ENCODE data around the gene TNK1. TPM values are rescaled to one million over a fixed set of nuclear protein-coding genes. Genes with fewer than 3 reads are reported as not detected.

TNK1 gene
- total and polyA plus RNA-seq, 8 donors, result 4.9 to 13.8 (median 6.6) TPM

DNA sequence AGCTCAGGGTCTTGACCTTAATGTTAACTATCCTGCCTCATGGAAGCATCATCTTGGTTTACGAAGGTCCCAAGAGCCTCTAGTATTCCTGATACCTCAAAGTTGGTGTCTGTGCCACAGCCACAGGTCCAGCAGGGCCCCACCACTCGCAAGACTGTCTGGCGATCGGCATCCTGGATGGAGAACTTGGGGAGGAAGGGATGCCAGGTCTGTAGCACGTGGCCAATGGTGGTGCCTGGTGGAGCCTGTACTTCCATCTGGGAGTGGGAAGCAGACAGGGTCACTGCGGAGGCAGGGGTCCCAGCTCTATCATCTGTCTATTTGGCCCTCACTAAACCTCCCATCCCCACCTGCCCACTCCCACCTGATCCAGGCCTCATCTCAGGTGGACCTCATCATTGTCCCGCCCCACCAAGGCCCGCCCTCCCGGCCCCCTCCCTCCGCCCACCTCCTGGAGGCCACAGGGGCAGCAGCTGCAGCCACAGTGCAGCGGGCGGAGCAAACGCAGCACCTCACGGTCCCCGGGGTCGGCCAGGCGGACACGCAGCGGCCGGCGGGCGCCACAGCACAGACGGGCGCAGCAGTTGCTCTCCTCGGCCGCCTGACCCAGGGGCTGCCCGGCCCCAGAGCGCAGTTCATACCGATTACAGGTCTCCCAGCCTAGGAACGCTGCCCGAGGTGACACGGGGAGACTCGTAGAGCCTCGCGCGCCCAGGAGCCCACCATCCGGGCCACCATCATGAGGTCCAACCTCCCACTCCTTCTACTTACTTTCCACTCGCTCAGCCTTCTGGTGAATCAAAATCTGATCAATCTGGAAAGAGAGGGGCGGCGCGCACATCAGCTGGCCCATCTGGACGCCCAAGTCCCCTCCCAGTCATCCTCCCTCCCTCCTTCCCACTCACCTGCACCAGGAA is 12.1 kb downstream of the TNK1 start:
- ATAC-seq, result no peak
- peak overlapping the region in 2 of 4 donors; percentile 63 to 69 for H3K4me3 ChIP-seq
- no peaks in the 10 kb centered on the region for H3K27me3 ChIP-seq
- peaks cover 0 to 10% (median 0%) of the 10 kb centered on the region in 3 donors for H3K36me3 ChIP-seq
- TF ChIP-seq, protein P1, sequence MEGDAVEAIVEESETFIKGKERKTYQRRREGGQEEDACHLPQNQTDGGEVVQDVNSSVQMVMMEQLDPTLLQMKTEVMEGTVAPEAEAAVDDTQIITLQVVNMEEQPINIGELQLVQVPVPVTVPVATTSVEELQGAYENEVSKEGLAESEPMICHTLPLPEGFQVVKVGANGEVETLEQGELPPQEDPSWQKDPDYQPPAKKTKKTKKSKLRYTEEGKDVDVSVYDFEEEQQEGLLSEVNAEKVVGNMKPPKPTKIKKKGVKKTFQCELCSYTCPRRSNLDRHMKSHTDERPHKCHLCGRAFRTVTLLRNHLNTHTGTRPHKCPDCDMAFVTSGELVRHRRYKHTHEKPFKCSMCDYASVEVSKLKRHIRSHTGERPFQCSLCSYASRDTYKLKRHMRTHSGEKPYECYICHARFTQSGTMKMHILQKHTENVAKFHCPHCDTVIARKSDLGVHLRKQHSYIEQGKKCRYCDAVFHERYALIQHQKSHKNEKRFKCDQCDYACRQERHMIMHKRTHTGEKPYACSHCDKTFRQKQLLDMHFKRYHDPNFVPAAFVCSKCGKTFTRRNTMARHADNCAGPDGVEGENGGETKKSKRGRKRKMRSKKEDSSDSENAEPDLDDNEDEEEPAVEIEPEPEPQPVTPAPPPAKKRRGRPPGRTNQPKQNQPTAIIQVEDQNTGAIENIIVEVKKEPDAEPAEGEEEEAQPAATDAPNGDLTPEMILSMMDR (IDR thresholded peaks at IDR 0.05), result no peak
- peak in 3 of 6 donors; percentile 19 to 77 (median 51) for DNase-seq
- peaks cover 0 to 9% (median 0%) of the 10 kb centered on the region in 3 donors for H3K4me1 ChIP-seq
- no peaks in the 10 kb centered on the region for H3K9me3 ChIP-seq
- 79 to 82% methylated on average over 41 to 42 of the region's 42 CpGs for WGBS, 2 donors
- intact Hi-C loops (cut with DNase I), result no loop called here
- FAIRE-seq, result no peak
- no peak overlapping the region for H3K27ac ChIP-seq

DNA sequence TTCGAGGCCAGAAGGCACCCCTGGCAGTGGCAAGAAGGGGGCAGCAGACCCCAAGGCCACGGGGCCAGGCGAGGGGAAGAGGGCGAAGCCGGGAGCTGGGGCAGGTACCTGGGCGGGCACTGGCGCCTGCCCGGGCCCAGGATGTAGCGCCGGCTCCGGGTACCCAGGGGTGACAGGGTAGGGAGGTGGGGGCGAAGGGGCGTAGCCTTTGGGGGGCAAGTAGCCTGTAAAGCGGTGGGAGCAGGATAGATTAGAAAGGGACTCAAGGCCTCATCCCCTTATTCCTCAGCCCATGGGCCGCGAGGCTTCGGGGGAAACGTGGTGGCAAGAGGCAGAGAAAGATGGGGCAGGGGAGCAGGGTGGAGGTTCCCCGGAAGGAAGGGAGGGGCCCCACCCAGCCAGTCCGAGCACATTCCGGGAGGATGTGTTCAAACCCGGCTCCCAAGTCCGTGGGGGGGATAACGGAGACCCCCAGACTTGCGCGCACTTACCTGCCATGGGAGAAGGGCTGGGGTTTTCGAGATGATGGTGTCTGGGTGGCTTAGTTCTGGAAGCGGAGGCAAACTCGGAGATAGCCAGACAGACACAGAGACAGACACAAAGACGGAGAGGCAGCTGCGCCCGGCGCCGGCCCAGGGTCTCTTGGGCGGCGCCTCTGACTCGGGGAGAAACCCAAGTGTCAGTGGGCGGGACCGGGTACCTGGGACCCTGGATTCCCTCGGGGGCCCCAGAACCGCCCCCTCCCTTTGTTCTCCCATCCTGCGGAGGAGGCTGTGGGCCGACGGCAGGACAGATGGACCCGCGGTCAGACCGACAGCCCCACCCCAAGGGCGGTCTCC is 12.9 kb downstream of the TNK1 start:
- Histone ChIP-seq H3K9me3 (no peaks in the 10 kb centered on the region), H3K4me1 (peaks cover 0 to 9% (median 0%) of the 10 kb centered on the region in 3 donors), H3K4me3 (peak overlapping the region; percentile 63 to 82 (median 71)), H3K36me3 (peaks cover 0 to 8% (median 0%) of the 10 kb centered on the region in 3 donors), H3K27ac (peak overlapping the region; percentile 85 to 94 (median 91)), H3K27me3 (no peaks in the 10 kb centered on the region)
- TF ChIP-seq, protein P1 (IDR thresholded peaks at IDR 0.05), result no peak
- ATAC-seq, result peak; percentile 10 to 41 (median 28)
- no peak for FAIRE-seq
- intact Hi-C loops (cut with DNase I), result no loop called here
- 10 to 11% methylated on average over 39 to 48 of the region's 48 CpGs for WGBS, 2 donors
- peak in 2 of 6 donors; percentile 51 to 75 for DNase-seq

DNA sequence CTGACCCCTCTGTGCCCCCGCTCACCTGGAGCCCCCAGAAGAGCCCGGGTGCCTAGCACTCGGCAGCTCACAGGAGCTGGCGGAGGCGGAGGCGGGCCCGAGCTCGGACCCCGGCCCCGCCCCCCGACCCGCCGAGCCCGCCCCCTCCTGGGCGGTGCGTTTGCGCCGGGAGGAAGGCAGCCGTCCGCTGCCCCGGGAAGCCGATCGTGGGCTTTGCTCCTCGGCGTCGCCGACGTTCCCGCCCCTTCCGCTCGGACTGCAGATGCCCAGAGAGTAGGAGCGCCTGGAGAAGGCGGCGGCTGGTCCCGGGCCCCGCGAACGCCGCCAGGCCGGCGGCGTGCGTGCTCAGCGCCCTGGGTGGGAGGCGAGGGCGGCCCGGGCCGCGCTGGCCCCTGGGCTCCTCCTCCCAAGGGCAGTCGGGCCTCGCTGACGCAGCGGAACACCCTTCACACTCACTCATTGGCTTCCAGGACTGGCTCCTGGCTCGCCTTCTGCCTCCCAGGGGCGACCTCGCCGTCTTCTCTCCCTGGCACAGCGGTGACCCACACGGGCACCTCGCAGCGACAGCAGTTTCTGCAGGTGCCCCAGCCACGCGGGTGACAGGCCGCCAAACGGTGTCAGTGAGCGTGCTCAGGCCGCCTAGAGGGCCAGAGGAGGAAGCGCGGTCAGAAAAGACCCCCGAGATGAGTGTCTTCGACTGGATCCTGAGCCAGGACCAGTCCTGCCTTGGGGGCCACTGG is 13.7 kb downstream of the TNK1 start, which contains the start of gene PLSCR3:
Gene PLSCR3 (minus strand): TSS at position 74 of the 740 bp plus-strand sequence. CDS start 415 bp downstream, outside the sequence.
- peaks cover 0 to 9% (median 0%) of the 10 kb centered on the region in 3 donors for H3K4me1 ChIP-seq
- TF ChIP-seq, protein P1 (IDR thresholded peaks at IDR 0.05), result peak in 1 of 4 donors; percentile 21
- ATAC-seq, result peak; percentile 92 to 97 (median 94)
- H3K27me3 ChIP-seq, result no peaks in the 10 kb centered on the region
- WGBS, 2 donors, result 0 to 1% methylated on average over 40 to 71 of the region's 71 CpGs
- no peaks in the 10 kb centered on the region for H3K9me3 ChIP-seq
- no peaks in the 10 kb centered on the region for H3K36me3 ChIP-seq
- peak; percentile 83 to 94 (median 90) for DNase-seq
- H3K27ac ChIP-seq, result peak within 1 kb of the TSS; percentile 85 to 94 (median 91)
- intact Hi-C loops (cut with DNase I), result no loop called here
- peak within 1 kb of the TSS; percentile 63 to 82 (median 71) for H3K4me3 ChIP-seq
- no peak for FAIRE-seq

DNA sequence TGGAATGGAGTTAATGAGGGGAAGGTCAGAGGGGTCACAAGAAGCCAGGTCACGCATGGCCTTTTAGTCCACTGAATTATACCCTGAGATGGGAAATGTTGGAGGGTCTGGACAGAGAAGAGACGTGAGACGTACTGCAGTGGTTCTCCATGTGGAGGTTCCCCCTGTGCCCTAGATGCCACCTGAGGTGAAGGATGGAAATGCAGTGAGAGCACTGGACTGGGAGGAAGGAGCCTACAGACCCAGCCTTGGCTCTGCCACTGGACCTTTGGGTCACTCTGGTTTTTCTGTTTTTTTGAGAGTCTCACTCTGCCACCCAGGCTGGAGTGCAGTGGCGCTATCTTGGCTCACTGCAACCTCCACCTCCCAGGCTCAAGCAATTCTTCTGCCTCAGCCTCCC is 15.3 kb downstream of the TNK1 start:
- Histone ChIP-seq H3K4me3 (no peak overlapping the region), H3K4me1 (peaks cover 0 to 9% (median 0%) of the 10 kb centered on the region in 3 donors), H3K36me3 (no peaks in the 10 kb centered on the region), H3K27ac (no peak overlapping the region), H3K27me3 (no peaks in the 10 kb centered on the region), H3K9me3 (no peaks in the 10 kb centered on the region)
- no peak for FAIRE-seq
- WGBS, 2 donors, result 93 to 95% methylated on average over 4 of the region's 4 CpGs
- peak in 1 of 6 donors; percentile 11 for DNase-seq
- TF ChIP-seq, protein P1 (IDR thresholded peaks at IDR 0.05), result no peak
- intact Hi-C loops (cut with DNase I), result no loop called here
- ATAC-seq, result no peak
